HG03520 (cell line): Measurements from ENCODE around the gene SPECC1L.

ENCODE experiments used
- ATAC-seq: cut with Tn5 transposase; IDR thresholded peaks from one replicate; pipeline ENCODE4 v1.9.1; 2021; ENCODE audit warnings: mild to moderate bottlenecking, moderate library complexity; ENCODE audit not compliant: unreplicated experiment

SPECC1L gene

GRCh38 chr22:24437091-24437490 is 166.5 kb downstream of the SPECC1L start:
- no peak for ATAC-seq

GRCh38 chr22:24437741-24438328 is 167.2 kb downstream of the SPECC1L start:
- no peak for ATAC-seq

GRCh38 chr22:24440270-24440717 is 169.7 kb downstream of the SPECC1L start:
- no peak for ATAC-seq

- ATAC-seq = no peak
Measured at GRCh38 chr22:24440718-24441405, 170.2 kb downstream of the SPECC1L start.

GRCh38 chr22:24441406-24442351 is 171.0 kb downstream of the SPECC1L start:
- ATAC-seq = no peak

GRCh38 chr22:24442352-24442744 is 171.7 kb downstream of the SPECC1L start:
- no peak for ATAC-seq

GRCh38 chr22:24443668-24444067 is 173.0 kb downstream of the SPECC1L start:
- no peak for ATAC-seq

- ATAC-seq = no peak
Measured at GRCh38 chr22:24444251-24444650, 173.6 kb downstream of the SPECC1L start.

- ATAC-seq = no peak
Measured at GRCh38 chr22:24444729-24445466, 174.3 kb downstream of the SPECC1L start.

GRCh38 chr22:24445481-24446259 is 175.0 kb downstream of the SPECC1L start:
- no peak for ATAC-seq

GRCh38 chr22:24446260-24446611 is 175.6 kb downstream of the SPECC1L start:
- ATAC-seq = no peak

GRCh38 chr22:24450610-24451009 is 180.0 kb downstream of the SPECC1L start:
- ATAC-seq = no peak

GRCh38 chr22:24451162-24451561 is 180.5 kb downstream of the SPECC1L start:
- ATAC-seq = no peak

GRCh38 chr22:24453853-24454252 is 183.2 kb downstream of the SPECC1L start:
- no peak for ATAC-seq

- ATAC-seq = no peak
Measured at GRCh38 chr22:24455039-24455438, 184.4 kb downstream of the SPECC1L start.

- ATAC-seq = no peak
Measured at GRCh38 chr22:24455751-24456426, 185.3 kb downstream of the SPECC1L start.

GRCh38 chr22:24457894-24458420 is 187.3 kb downstream of the SPECC1L start:
- no peak for ATAC-seq

- no peak for ATAC-seq
Measured at GRCh38 chr22:24459911-24460310, 189.3 kb downstream of the SPECC1L start.

- no peak for ATAC-seq
Measured at GRCh38 chr22:24460418-24461089, 189.9 kb downstream of the SPECC1L start.
